CD4-positive, alpha-beta T cell treated with Interleukin-15 for 4 hours (primary cell): ENCODE results near the gene SIK2.
"Not testable (repeated sequence)": the region's sequence is repeated elsewhere in the genome, so short reads cannot be mapped to it uniquely, and the experiment has no call there.

Experiments used
- DNase-seq: peaks from one replicate; pipeline ENCODE4 v3.0.0-alpha.2; 2020; ENCODE audit warnings: low spot score

SIK2 gene

DNA sequence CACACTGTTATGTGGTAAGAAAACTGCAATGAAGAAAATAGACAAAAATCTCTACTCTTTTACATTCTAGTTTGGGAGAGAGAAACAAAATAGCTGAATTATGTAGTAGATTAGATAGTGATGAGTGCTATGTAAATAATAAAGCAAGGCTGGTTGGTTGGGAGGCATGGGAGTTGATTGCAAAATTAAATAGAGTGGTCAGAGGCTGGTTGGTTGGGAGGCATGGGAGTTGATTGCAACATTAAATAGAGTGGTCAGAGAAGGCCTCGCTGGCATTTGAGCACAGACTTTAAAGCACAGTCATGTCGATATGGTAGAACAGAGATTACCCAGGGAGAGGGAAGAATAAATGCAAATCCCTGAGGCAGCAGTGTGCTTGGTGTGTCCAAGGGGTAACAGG lies 22.4 kb downstream of the SIK2 start:
- DNase-seq: no peak

GRCh38 chr11:111627591-111627990 lies 25.3 kb downstream of the SIK2 start:
- no peak for DNase-seq

DNA sequence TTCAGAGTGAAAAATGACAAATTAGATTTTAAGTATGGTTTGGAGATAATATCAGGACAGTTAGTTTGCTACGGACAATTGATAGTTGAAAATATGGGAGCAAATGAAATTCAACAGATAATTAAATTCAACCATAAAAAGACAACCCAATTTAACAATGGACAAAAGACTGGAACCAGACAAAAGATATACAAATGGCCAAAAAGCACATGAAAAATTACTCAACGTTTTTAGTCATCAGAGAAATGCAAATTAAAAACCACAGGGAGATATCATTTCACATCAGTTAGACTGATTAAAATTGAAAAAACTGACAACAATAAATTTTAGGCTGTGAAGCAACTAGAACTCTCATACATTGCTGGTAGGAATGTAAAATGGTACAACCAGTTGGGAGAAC lies 27.2 kb downstream of the SIK2 start:
- no peak for DNase-seq

- DNase-seq: no peak
Observed at GRCh38 chr11:111631024-111631665, 28.9 kb downstream of the SIK2 start.

GRCh38 chr11:111631666-111632039 lies 29.4 kb downstream of the SIK2 start:
- peak; percentile 5 for DNase-seq

DNA sequence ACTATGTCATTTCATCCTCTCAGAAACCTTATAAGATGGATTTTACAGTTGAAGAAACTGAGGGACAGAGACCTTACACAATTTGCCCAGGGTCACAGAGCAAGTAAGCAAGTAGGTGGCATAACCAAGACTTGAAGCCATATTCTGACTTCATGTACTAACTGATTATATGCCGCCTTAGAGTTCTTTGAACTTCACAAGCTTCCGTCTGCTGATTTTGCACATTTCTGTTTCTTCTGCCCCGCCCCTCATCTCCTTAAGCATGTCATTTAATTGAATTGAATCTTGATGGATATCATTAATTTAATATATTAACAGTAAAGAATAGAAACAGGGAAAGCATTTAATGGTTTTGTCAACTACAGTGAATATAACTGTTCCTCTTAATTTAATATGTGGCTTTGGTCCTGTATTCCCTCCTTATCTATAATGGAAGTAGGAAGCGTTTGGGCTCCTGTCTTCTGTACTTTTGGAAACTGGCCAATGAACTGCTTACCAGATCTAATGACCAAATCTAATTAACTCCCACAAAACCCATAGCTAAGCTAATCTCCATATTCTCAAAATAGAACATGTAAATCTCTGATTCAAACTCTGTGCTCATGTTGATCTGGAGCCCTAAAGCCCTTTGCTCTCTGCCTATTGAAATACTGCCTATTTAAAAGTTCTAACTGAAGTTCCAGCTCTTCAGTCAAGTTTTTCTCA lies 30.4 kb downstream of the SIK2 start:
- no peak for DNase-seq

DNA sequence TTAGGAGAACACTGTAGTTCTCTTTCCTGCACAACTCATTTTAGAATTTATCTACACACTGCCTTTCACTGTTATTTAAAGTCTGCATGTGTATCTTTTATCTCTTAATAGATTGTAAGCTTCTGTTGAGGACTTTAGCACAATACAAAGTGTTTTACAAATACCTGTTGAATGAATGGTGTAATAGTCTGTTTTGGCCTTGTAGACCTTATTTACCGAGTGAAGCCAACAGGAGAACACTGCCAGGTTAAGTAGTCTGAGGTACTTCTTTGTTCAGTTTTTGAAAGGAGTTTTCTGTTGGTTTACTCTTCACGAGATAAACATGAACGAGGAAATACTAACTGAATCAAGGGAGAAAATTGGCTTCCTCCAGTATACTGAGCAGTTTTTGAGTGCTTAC lies 31.0 kb downstream of the SIK2 start:
- DNase-seq: no peak

- no peak for DNase-seq
Observed at GRCh38 chr11:111633756-111634362, 31.6 kb downstream of the SIK2 start.

GRCh38 chr11:111634981-111635705 lies 32.9 kb downstream of the SIK2 start:
- peak; percentile 8 for DNase-seq

GRCh38 chr11:111635706-111636045 lies 33.4 kb downstream of the SIK2 start:
- DNase-seq: no peak

DNA sequence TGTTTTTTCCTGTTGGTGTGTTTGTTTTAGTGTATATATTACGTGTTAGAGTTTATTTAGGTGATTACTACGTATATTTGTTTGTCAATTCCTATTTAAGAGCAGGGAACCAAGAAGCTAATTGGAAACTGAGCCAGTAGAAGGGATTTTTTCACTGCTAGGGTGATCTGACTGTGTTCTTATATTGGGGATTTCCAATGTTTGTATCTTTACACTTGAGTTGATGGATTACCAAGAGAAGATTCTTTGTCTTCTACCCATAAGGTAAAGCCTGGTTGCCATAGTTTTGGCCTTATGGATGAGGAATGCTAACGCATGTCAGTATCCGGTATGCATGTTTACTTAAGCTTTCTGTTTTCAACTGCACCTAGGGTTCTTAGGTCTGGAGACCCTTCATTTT lies 35.6 kb downstream of the SIK2 start:
- no peak for DNase-seq

DNA sequence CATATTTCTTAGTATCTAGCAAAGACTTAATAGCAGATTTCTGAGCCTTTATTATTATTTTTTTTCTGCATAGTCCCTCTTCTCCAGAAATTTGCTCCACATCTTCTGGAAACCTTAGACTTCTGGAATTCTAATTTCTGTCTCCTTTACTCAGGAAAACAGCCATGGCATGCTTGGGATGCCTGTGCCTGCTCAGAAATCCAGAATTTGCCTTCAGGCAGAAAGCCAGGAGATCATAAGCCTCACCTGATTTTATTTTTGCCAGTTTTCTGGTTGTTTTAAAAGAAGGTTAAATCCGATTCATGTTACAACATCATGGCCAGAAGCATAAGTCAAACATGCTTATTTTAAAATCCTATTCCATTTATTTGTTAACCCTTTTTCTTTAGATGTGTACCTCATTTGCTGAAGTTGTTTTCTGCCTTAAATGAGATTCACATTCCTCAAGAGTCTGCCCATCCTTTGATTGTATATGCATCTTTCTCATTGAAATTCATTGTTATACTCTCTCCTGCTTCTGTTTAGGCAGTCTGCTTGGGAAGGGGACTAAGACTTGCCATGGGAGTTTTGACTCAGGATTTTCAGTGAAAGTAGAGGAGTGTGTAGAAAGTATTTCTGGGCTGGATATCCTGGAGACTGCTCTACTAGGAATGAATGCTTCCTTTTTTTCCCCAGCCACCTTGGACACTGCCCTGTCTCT lies 37.1 kb downstream of the SIK2 start:
- DNase-seq: no peak

GRCh38 chr11:111641339-111642015 lies 39.2 kb downstream of the SIK2 start:
- no peak for DNase-seq

- no peak for DNase-seq
Observed at GRCh38 chr11:111642542-111642941, 40.3 kb downstream of the SIK2 start.

GRCh38 chr11:111644922-111645321 lies 42.7 kb downstream of the SIK2 start:
- DNase-seq: no peak

DNA sequence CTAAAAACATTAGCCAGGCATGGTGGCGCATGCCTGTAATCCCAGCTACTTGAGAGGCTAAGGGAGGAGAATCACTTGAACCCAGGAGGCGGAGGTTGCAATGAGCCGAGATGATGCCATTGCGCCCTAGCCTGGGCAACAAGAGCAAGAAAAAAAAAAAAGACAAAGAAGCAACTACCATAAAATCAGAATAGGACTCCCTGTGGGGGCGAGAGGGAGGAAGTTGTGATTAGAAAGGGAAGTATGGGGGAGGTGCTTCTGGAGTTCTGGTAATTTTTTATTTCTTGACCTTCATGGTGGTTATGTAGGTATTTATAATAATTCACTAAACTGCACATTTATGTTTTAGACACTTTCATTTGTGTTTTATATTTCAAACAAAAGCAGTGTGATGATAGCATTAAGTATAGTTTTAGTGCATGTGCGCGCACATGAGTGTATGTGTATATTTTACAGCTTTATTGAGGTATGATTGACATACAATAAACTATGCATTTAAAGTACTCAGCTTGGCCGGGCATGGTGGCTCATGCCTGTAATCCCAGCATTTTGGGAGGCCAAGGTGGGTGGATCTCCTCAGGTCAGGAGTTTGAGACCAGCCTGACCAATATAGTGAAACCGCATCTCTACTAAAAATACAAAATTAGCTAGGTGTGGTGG lies 43.5 kb downstream of the SIK2 start:
- no peak for DNase-seq

DNA sequence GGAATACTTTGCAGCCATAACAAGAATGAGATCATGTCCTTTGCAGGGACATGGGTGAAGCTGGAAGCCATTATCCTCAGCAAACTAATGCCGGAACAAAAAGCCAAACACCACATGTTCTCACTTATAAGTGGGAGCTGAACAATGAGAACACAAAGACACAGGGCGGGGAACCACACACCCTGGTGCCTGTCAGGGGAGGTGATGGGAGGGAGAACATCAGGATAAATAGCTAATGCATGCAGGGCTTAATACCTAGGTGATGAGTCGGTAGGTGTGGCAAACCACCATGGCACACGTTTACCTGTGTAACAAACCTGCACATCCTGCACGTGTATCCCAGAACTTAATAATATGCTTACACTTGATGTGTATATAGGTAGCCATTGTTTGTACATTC lies 49.1 kb downstream of the SIK2 start:
- not testable (repeated sequence) for DNase-seq

DNA sequence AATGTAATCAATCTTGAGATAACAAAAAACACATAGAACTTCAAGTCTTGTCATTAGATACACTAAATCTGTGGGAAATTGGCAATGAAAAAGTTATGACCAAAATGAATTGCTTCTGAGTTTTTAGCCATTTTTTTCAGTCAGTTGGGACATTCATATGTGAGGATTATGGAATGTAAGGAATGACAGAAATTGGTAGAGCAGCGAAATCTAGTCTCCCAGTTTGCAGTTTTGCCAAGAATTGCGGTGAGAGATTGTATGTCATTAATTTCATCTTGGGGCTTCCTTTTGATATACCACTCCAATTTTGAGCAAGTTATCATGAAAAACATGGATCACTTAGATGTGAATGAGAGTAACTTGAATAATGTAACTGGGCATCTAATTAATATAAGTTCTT lies 49.9 kb downstream of the SIK2 start:
- DNase-seq: no peak

- DNase-seq: no peak
Observed at GRCh38 chr11:111654601-111655000, 52.4 kb downstream of the SIK2 start.

DNA sequence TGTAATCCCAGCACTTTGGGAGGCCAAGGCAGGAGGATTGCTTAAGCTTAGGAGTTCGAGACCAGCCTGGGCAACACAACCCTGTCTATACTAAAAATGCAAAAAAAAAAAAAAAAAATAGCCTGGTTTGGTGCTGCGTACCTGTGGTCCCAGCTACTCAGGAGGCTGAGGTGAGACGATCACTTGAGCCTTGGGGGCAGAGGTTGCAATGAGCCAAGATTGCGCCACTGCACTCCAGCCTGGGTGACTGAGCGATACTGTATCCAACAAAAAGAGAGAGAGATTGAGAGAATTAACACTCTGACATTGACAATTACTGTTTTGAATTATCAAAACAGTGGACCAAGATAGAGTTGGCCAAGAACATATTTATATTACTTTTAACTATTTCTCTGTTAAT lies 53.7 kb downstream of the SIK2 start:
- no peak for DNase-seq

DNA sequence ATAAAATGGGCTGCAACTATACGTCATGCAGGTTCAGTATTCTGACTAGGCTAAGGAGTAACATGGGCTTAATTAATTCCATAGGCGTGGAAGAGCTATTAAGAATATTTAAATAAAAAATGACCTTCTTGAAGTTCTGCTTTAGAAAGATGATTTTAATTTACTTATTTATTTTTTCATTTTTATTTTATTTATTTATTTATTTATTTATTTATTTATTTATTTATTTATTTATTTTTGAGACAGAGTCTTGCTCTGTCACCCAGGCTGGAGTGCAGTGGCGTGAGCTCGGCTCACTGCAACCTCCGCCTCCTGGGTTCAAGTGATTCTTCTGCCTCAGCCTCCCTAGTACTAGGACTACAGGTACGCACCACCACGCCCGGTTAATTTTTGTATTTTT lies 55.7 kb downstream of the SIK2 start:
- not testable (repeated sequence) for DNase-seq
